HG03139 (cell line): ENCODE measurements around the gene KPNA1.

ENCODE experiments used
- ATAC-seq: cut with Tn5 transposase; IDR thresholded peaks from one replicate; pipeline ENCODE4 v1.9.1; 2021; ENCODE audit not compliant: unreplicated experiment

KPNA1 gene

GRCh38 chr3:122416966-122417365, 97.8 kb downstream of the KPNA1 start:
- ATAC-seq: no peak

DNA sequence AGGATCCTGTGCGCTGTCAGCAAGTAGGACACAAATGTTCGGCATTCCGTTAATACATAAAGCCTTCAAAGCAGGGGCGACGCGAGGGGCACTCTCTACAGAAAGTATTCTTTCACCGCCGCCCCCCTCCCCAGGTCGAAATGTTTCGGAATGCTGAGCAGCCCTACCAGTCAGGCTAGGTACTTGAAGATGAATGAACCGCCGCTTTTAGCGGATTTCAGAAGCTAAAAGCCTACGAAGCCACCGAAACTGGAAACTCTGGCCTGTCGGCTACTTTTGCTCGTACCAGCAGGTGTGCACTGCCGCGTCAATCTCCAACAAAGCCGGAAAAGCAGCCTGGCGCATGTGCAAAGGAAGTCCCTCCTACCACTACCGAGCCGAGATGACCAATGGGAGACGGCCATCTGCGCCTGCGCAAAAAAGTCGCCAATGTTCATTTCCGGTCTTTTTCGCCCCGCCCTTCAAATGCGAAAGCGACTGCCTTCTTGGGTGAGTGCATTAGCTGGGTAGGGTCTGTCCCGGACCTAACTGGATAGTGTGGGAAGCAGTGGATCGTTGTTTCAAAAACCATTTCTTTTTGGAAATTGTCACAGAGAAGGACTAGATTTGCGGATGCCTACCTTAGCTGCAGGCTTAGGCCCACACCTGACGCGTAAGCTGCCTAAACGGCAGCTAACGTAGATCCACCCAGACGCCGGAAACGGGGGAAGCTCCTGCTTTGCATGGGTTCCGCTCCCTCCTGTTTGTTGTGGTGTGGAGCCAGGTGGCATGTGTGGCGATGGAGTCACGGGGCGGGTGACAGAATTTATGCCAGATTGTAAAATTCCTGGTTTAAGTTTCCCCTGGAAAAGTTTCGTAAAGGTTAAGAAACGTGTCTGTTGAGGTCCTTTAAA, 98.7 kb downstream of the KPNA1 start, which contains the start of gene WDR5B:
Gene WDR5B, minus strand, starts transcription at position 301 of the 893 bp plus-strand sequence. CDS start 534 bp downstream, outside the sequence.
- peak; percentile 80 for ATAC-seq

- ATAC-seq: peak; percentile 47
Observed at GRCh38 chr3:122415104-122415744, 99.5 kb downstream of the KPNA1 start.

- ATAC-seq: no peak
Observed at GRCh38 chr3:122414391-122414790, 100.3 kb downstream of the KPNA1 start.

- no peak for ATAC-seq
Observed at GRCh38 chr3:122410639-122411038, 104.1 kb downstream of the KPNA1 start.

- ATAC-seq: no peak
Observed at GRCh38 chr3:122410111-122410510, 104.6 kb downstream of the KPNA1 start.

DNA sequence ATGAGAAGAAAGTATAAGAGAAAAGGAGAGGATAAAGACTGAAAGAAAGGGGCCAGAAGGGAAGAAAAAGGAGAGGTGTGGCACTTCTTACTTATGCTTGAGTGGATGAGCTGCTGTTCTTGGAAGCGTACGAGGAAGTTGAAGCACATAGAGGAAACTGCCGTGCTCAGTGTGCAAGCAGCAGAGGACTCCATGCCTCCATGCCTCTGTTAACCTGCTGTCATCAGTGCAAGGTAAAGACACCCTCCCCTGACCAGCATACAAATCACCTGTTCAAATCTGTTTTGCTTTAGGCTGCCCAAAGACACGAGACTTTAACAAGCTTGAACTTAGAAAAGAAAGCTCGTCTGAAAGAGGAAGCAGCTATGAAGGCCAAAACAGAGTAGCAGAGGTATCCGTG, 105.3 kb downstream of the KPNA1 start:
- no peak for ATAC-seq

GRCh38 chr3:122407946-122408345, 106.8 kb downstream of the KPNA1 start:
- no peak for ATAC-seq

DNA sequence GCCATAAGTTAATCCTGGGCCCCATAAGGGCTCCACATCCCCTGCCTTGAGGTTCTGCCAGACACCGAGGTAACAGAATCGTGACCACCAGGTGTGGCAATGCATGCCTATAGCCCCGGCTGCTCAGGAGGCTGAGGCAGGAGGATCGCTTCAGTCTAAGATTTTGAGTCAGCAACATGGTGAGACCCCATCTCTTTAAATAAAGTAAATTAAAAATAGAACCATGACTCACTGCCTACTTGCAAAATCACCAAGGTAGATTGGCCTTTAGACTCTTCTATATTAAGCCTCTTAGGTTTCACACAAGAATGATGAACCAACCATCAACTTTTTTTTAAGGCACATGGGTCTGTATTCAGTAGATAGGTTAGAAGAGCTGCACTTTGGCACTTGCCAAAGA, 108.5 kb downstream of the KPNA1 start:
- ATAC-seq: no peak

- no peak for ATAC-seq
Observed at GRCh38 chr3:122405015-122405414, 109.7 kb downstream of the KPNA1 start.

GRCh38 chr3:122403489-122403888, 111.2 kb downstream of the KPNA1 start:
- no peak for ATAC-seq

- no peak for ATAC-seq
Observed at GRCh38 chr3:122398920-122399319, 115.8 kb downstream of the KPNA1 start.

GRCh38 chr3:122397201-122397600, 117.5 kb downstream of the KPNA1 start:
- ATAC-seq: no peak

DNA sequence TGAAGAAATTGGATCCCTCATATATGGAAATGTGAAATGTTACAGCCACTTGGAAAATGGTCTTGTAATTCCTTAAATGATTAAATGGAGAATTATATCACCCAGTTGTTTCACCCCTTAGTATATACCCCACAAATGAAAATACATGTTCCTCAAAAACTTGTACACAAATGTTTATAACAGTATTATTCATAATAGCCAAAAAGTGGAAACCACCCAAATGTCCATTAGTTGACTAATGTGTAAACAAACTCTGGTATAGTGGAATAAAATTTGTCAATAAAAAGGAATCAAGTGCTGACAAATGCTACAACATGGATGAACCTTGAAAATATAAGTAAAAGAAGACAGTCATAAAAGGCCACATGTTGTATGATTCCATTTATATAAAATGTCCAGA, 118.2 kb downstream of the KPNA1 start:
- no peak for ATAC-seq

DNA sequence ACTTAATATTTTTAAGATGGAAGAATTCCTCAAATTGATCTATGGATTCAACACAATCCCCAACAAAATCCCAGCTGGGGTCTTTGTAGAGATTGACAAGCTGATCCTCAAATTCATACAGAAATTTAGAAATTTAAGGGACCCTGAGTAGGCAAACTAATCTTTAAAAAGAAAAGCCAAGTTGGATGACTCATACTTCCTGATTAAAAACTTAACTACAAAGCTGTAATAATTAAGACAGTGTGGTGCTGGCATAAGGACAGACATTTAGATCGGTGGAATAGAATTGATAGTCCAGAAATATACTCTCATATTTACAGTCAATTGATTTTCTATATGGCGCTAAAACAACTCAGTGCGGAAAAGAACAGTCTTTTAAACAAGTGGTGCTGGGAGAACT, 119.2 kb downstream of the KPNA1 start:
- ATAC-seq: no peak

- no peak for ATAC-seq
Observed at GRCh38 chr3:122394173-122394572, 120.6 kb downstream of the KPNA1 start.

GRCh38 chr3:122392868-122393844, 121.6 kb downstream of the KPNA1 start:
- ATAC-seq: no peak

- ATAC-seq: no peak
Observed at GRCh38 chr3:122391681-122392446, 122.9 kb downstream of the KPNA1 start.

GRCh38 chr3:122390665-122391064, 124.1 kb downstream of the KPNA1 start:
- ATAC-seq: no peak

- no peak for ATAC-seq
Observed at GRCh38 chr3:122389892-122390291, 124.8 kb downstream of the KPNA1 start.
